GM19023 (cell line): Measurements from ENCODE around the gene TTF1.

ENCODE experiments used
- ATAC-seq: cut with Tn5 transposase; IDR thresholded peaks from one replicate; pipeline ENCODE4 v1.9.1; 2021; ENCODE audit warnings: mild to moderate bottlenecking, moderate library complexity; ENCODE audit not compliant: unreplicated experiment

TTF1 gene

GRCh38 chr9:132369421-132369820, 37.2 kb downstream of the TTF1 start:
- no peak for ATAC-seq

DNA sequence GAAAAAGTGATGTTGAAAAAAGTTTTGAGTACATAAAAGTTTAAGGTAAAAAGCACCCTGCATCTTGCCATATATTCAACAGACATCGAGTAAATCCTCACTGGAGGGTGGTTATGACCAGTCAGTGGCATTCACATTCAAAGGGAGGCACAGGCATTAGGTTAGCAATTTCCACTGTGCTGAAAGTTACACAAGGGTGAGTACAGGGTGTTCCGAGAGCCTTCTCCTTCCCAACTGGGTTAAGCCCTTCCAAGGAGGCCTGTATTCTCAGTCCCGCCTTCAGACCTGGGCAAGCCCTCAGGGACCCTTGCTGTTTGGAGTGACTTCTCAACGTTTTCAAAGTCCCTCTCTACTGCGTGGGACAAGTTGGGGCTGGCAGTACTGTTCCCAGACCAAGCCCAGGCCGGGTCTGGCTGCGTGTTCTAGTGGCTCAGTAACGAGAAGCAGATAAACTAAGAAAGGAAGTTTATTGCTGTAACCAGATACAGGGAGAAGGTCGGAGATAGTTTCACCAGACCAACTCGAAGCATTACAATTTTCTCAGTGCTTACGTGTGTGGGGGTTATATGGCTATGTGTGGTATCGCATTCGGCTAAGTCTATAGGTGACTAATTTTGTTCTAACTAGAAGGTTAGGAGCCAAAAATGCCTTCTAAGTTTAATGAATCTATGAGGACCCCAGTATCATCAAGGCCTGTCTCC, 38.9 kb downstream of the TTF1 start:
- ATAC-seq = no peak

- no peak for ATAC-seq
Observed at GRCh38 chr9:132366481-132366880, 40.2 kb downstream of the TTF1 start.

GRCh38 chr9:132365986-132366385, 40.7 kb downstream of the TTF1 start:
- no peak for ATAC-seq

- ATAC-seq = no peak
Observed at GRCh38 chr9:132364068-132364467, 42.6 kb downstream of the TTF1 start.

GRCh38 chr9:132357764-132358163, 48.9 kb downstream of the TTF1 start:
- no peak for ATAC-seq

DNA sequence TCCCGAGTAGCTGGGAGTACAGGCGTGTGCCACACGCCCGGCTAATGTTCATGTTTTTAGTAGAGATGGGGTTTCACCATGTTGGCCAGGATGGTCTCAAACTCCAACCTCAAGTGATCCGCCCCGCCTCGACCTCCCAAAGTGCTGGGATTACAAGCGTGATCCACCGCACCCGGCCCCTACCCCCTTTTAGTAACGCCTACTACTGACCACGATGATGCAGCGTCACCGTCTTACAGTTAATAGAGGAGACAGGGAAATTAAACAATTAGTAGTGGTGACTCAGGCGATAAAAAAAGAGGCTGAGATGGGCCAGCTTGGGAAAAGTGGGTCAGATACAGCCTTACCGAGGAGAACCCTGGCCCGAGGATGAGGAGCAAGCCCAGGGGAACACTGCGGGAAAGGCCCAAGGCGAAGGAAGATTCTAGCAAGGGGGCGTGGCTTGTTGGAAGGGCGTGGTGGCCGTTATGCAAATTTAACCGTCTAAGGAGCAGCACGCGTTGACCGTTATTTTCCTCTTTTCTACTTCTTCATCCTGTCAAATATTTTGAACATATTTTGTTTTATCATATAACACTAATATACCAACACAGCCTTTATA, 50.2 kb downstream of the TTF1 start:
- no peak for ATAC-seq

GRCh38 chr9:132354637-132355355, 51.8 kb downstream of the TTF1 start, which contains the start of gene SETX:
Gene SETX, minus strand, starts transcription at chr9:132354986. Its CDS starts 5,558 bp downstream, at chr9:132349428.
- ATAC-seq = peak; percentile 85

GRCh38 chr9:132351404-132352045, 55.1 kb downstream of the TTF1 start:
- ATAC-seq = no peak

- ATAC-seq = no peak
Observed at GRCh38 chr9:132350861-132351315, 55.8 kb downstream of the TTF1 start.

GRCh38 chr9:132348676-132349075, 58.0 kb downstream of the TTF1 start:
- no peak for ATAC-seq

GRCh38 chr9:132346177-132346576, 60.5 kb downstream of the TTF1 start:
- no peak for ATAC-seq

- no peak for ATAC-seq
Observed at GRCh38 chr9:132341177-132341840, 65.3 kb downstream of the TTF1 start.

- ATAC-seq = no peak
Observed at GRCh38 chr9:132334364-132334763, 72.3 kb downstream of the TTF1 start.

GRCh38 chr9:132333556-132333955, 73.1 kb downstream of the TTF1 start:
- no peak for ATAC-seq

GRCh38 chr9:132328580-132328979, 78.1 kb downstream of the TTF1 start:
- no peak for ATAC-seq

- ATAC-seq = no peak
Observed at GRCh38 chr9:132327537-132327936, 79.1 kb downstream of the TTF1 start.
